ENCODE results near the gene DUSP9. TPM values are rescaled to one million over a fixed set of nuclear protein-coding genes. Genes with fewer than 3 reads are reported as not detected.

DUSP9 gene
- polyA plus RNA-seq, 3 donors, result 0.07 to 1.0 TPM; not detected in 1

DNA sequence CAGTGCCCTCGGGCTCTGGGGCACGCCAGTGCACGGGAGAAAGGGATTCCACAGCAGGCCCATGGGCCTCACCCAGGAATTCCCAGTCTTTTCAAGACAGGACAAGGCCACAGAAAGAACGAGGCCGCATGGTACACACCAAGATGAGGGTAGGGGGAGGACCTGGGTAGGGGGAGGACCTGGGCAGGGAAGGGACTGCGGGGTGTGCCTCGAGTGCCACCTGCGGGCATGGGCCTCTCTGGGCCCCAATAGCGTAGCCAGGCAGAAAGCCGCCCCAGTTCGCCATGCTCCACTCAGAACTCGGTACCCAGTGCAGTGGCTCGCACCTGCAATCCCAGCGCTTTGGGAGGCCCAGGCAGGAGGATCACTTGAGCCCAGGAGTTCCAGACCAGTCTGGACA, 14.0 kb upstream of the DUSP9 start:
- whole genome bisulfite sequencing, 3 donors, result 90 to 97% (median 94%) methylated on average over 8 to 14 of the region's 14 CpGs
- H3K27ac ChIP-seq (ENCODE audit: low read depth, low read length), result no peak overlapping the region

DNA sequence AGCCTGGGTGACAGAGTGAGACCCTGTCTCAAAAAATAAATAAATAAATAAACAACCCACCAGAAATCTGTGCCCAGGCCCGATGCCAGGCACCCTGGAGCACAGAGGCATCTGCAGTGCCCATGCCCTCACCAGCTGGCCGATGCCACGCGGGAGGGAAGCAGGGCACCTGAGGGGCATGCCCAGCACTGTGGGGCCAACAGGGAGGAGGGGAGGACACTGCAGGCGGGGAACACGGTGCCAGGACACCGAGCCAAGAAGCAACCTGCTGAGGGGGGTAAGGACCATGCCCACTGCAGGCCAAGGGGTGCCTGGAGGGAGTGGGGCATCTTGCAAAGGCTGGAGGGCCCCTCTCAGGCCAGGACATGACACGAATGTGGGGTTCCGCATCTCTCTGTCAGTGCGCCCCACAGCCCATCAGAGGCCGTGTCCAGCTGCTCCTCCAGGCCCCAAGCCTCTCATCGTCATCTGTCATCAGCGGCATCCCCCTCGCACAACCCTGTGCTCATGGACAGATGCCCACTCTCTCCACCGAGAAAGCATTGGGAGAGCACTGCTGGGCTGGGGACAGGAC, 13.3 kb upstream of the DUSP9 start:
- 81 to 89% (median 85%) methylated on average over 9 to 14 of the region's 15 CpGs for WGBS, 3 donors
- no peak overlapping the region for H3K27ac ChIP-seq (ENCODE audit: low read depth, low read length)

DNA sequence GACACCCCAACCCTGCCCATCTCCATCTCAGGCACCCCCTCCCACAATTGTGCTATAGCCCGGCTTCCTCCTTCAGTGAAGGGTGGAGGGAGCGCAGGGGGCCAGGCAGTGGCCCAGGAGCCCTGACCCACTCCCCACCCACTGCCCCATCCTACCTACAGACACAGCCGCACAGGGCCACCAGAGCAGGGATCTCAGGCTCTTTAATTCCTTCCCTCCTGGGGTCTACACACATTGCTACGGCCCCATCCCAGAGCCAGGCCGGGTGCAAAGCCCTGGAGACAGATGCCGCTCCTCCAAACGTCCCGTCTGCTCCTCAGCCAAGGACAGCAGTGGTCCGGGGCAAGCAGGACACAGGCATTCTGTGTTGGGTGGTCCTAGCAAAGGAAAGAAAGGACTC, 12.8 kb upstream of the DUSP9 start:
- WGBS, 3 donors, result 70 to 79% (median 74%) methylated on average over 4 to 9 of the region's 9 CpGs

DNA sequence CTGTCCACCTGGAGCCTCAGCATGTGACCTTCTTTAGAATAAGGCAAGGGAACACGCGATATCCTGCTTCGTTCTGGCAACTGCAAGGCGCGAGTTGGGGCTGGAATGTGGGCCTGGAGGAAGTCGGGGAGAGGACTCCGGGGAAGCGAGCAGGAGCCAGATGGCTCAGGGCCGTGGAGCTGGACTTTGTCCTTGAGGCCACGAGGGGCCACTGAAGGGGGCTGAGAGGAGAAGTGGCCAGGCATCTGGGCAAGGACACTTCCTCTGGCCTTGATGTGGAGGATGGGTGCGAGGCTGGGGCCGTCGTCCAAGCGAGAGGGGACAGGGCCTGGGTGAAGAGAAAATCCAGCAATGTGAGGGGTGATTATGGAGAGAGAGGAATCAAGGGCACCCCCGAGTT, 12.2 kb upstream of the DUSP9 start:
- 17 to 62% (median 56%) methylated on average over 12 to 15 of the region's 15 CpGs for WGBS, 3 donors
- no peak overlapping the region for H3K27ac ChIP-seq (ENCODE audit: low read depth, low read length)

More for the DNA sequence above, 12.8 kb upstream of the DUSP9 start:
- H3K27ac ChIP-seq (ENCODE audit: low read depth, low read length), result no peak overlapping the region

DNA sequence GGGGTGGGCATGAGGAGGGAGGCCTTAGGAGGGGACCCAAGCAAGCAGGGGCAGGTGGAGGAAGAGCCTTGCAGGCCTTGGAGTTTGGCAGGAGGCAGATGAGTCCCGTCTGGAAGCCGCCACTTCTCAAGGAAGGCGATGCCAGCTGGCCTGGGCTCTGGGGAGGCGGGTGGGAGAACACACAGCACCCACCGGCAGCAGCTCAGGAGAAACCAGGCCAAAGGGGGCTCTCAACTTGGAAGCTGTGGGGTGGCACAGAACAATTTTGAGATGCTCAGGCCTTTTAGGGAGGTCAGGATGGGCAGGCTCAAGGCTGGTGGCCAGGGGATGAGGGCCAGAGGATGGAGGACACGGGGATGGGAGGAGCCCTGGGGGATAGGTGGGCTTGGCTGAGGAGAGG, 11.6 kb upstream of the DUSP9 start:
- no peak overlapping the region for H3K27ac ChIP-seq (ENCODE audit: low read depth, low read length)
- 81 to 94% (median 82%) methylated on average over 3 to 6 of the region's 6 CpGs for WGBS, 3 donors

DNA sequence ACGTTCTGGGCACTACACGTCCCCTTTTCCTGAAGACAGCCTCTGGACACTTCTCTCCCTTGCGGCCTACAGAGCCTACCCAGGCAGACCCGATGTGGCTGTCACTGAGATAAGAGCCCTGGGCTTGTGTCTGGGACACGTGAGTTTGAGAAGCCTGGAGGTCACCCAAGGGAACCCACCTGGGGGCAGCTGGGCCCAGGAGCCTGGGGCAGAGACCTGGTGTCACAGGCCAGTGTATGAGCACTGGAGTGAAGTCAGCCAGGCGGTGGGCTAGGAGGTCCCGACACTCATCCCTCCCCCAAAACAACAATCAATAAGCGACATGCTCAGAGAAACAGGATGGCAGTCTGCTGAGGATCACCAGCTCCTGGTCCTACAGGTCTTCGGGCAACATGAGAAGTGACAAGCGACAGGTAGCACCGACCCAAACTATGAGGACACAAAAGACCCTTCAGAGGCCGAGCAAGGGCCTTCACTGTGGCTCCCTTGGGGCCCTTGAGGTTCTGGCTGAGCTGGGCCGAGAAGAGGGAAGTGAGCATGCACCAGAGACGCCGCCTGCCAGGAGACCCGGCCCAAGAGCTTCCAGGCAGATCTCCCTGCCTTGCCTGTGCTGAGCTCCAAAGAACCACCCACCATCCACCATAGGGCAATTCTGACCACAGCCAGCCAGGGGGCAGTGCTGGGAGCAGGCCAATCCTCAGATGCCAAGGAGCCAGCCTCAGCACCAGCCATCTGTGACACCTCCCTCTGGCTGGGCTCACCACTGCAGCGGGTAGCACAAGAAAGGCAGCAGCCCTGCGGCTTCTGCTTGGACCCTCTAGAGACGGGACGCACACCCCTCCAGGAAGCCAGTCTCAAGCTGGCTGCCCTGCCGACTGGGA, 11.0 kb upstream of the DUSP9 start:
- 78 to 81% (median 78%) methylated on average over 18 to 21 of the region's 21 CpGs for WGBS, 3 donors
- no peak overlapping the region for H3K27ac ChIP-seq (ENCODE audit: low read depth, low read length)

DNA sequence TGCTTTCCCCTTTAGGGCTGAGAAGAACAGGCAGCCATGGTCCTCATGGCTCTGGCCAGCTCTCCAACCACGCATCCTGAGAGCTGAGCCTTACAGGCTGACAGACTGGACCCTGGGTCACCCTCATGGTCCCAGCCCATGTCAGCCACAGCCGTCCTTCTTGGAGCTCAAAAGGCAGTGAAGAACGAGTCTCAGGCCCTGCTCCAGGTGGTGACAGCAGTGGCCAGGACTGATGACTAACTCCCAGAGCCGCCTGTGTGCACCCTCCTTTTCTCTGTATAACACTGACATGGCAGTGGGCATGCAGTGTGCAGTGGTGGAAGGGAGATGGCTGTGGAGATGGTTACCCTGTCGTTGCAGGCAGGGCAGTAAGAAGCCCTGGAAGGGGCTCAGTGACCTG, 10.3 kb upstream of the DUSP9 start:
- 63 to 74% (median 73%) methylated on average over 5 of the region's 5 CpGs for WGBS, 3 donors
- H3K27ac ChIP-seq (ENCODE audit: low read depth, low read length), result no peak overlapping the region

DNA sequence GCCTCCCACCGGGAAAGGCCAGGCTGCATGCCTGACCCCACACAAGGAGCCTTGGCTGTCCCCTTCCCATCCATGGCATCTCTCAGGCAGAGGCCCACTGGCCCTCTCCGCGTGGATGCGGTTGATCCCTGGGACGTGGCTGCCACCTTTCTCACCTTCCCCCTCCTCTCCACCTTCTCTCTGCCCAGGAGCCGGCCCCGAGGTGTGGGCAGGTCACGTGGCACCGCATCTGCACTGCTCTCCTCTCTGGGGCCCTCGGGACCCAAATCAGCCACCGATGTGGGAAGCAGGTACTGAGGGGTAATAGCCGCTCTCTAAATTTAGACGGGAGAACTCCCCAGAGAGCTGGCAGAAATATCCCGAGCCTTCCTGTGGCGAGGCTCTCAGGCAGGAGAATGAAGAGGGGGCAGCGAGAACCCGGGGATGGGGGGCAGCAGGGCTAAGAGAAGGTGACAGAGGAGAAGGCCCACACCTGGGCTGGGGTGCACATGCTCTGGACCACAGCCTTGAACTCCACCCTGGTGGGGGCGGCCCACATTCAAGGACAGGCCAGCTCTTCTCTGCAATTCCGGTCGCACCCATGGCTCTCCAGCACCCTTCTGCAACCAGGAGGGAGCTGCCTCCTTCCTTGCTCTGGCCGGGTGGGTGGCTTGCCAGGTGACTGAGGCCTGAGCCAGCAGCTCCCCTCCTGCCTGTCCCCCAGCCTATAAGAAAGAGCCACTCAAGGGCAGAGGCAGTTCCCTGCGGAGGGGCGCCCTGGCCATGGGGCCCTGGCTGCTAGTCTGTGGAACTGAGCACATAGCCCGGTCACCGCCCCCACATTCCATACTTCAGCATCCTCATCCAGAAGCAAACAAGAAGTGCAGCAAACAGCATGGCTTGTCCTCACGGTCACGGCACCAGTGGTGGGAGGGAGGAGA, 9.6 kb upstream of the DUSP9 start:
- WGBS, 3 donors, result 84 to 88% (median 88%) methylated on average over 13 to 26 of the region's 27 CpGs

DNA sequence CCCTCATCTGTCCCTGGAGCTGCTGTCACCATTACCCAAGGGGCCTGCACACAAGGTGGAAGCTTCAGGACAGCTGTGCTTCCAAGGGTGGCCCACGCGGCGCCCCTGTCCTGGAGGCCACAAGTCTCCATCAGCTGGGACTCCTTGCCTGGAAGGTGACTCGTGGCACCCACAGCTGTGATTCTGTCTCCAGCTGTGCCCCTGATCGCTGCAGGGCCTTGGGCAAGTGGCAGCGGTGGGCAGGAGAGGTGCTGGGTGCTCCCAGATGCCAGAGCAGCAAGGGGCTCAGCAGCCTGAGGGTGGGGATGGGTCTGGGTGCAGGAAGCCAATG, 9.0 kb upstream of the DUSP9 start:
- WGBS, 3 donors, result 89 to 98% (median 92%) methylated on average over 4 to 6 of the region's 6 CpGs
- H3K27ac ChIP-seq (ENCODE audit: low read depth, low read length), result no peak overlapping the region

More for the DNA sequence above, 9.6 kb upstream of the DUSP9 start:
- no peak overlapping the region for H3K27ac ChIP-seq (ENCODE audit: low read depth, low read length)

DNA sequence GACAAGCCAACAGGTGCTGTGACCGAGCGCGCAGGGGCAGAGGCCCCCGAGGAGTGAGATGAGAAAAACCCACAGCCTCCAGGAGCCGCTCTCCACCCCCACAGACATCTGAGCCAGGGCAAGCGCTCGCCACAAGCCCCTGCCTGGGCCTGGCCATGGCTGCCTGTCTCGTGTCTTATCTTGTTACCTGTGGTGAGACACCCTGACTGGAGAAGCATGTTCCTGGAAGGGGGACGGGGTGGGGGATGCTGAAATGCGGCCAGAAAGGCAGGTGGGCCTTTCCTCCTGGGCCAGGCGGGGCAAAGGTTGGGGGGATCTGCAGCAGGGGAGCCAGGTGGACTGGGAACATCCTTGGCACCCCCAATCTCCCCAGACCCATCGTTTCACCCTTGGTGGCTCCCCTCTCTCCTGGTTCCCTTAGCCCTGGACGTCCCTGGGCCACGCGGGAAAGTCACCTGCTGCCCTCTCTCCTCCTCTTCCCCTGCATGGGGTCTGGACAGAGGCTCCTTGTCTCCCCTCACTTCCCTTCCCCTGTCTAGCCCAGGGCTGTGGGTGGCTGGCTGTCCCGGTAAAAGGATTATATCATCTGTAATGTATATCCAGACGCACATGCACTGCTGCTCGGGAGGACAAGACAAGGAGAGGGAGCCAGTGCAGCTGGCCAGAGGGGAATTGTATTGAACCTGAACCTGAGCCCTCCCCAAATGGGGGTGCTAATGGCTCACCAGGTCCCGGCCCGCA, 8.4 kb upstream of the DUSP9 start:
- no peak overlapping the region for H3K27ac ChIP-seq (ENCODE audit: low read depth, low read length)
- WGBS, 3 donors, result 69 to 88% (median 77%) methylated on average over 16 to 20 of the region's 20 CpGs

DNA sequence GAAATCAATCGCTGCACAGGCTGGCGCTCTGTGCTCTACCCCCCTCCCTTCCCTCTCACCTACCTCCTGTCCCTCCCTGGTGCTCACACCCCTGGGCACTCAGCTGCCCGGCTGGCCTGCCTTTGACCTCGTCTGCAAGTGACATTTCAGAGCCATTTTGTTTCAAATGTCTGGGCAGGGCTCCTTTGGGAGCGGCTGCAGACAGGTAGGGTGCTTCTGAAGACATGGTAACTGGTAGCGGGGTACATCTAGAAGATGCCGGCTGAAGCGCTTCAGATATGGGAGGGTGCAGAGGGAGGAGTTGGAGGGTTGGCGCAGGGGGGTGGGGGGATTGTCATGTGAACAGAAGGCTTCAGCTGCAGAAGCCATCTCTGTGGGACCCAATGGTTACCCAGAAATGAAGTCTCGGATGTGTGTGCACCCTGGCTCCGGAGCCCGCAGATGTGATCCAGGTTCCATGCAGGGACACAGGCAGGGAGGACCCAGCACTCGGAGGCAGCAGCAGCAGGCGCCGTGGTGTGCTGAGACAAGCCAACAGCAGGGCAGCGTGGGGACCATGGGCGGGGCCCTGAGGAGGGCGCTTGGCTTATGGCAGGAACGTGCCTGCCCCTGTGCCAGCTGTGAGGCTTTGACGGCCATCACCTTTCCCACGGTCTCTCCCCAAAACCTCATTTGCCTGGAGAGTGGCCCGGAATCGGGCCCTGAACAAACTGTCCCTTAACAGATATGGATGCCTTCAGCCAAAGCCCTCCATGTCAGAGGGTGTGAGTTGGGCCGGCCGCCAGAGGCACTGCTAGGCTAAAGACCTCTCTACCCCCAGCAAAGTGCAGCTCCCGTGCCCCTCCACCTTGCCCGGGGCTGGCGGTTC, 7.6 kb upstream of the DUSP9 start:
- WGBS, 3 donors, result 71 to 88% (median 79%) methylated on average over 26 to 28 of the region's 28 CpGs
- no peak overlapping the region for H3K27ac ChIP-seq (ENCODE audit: low read depth, low read length)

DNA sequence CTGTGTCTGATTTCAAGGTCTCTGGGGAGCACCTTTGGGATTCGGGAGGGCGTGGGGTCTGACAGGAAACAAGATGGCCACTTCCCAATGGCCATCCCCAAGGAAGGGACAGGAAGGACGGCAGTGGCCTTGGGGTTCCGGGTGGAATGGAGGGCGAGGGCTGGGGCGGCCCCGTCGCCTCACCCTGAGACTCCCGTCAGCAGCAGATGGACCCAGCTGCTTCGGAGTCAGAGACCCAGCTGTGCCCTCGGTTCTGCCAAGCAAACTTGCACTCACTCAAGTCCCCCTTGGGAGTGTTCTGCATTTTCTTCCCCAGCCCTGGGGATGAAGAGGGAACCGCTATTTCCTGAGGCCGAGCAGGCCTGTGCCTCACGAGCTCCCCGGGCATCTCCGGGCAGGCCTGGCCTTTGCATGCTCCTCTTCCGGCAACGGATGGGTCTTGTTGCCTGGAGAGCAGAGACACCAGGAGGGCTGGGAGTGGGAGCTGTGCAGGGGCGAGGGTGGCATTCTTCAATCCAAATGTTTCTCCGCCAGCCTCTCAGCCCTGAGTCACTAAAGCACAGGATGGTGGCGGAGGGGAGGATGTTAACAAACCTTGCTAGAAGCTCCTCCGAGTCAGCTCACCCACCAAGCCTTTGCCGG, 6.8 kb upstream of the DUSP9 start:
- H3K27ac ChIP-seq (ENCODE audit: low read depth, low read length), result no peak overlapping the region
- WGBS, 3 donors, result 81 to 84% (median 82%) methylated on average over 12 to 23 of the region's 23 CpGs

DNA sequence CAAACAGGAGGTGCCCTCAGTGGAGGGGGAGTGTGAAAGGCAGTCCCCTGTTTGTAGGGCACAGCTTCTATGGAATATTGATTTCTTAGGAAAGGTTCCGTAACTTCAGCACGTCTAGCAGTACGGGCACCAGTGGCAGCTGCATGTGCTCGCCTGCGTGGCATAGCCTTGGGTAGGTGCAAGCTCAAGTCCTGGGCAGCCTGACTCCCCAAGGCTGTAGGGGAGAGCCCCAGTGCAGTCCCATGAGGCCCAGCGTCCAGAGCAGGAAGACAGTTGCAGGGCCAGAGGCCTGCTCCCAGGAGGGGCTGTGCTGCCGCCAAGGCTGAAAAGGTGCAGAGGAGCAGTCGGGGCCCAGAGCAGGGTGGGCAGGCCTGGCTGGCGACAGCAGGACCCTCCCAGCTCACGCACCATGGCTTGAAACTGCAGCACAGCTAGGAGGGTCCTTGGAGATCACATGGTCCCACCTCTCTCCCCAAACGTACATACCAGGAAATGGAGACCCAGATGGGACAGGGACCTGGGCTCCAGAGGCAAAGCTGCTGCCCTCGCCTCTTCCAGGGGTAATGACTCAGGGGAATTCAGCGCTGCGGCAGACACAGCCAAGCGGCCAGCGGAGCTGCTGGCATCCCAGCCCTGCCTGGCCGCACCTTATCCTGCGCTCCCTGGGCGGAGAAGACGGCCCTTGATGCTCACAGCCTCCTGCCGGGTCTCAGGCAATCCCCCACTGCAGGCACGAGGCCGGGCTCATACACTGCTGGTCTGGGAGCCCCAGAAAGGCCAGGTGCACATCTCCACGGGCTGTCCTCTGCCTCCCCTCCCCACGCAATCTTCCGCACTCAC, 6.0 kb upstream of the DUSP9 start:
- no peak overlapping the region for H3K27ac ChIP-seq (ENCODE audit: low read depth, low read length)
- 55 to 64% (median 59%) methylated on average over 20 to 26 of the region's 26 CpGs for WGBS, 3 donors

DNA sequence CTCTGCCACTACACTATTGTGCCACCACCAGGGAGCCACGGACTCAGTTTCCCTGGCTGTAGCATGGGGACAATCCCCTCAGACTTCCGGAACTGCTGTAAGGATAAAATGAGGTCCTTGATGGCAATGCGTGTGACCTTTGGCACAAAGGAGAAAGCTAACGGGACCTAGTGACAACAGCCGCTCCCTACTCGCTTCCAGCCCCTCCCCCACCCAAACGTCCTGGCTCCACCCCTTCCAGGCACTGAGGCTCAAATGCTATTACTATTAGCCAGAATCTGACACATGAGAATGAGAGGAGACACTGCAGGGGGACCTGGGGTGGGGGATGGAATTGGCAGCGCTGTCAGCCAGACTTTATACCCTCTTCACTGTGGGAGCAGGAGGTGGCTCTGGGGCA, 5.4 kb upstream of the DUSP9 start:
- no peak overlapping the region for H3K27ac ChIP-seq (ENCODE audit: low read depth, low read length)
- 6 to 27% (median 12%) methylated on average over 7 to 8 of the region's 8 CpGs for WGBS, 3 donors

DNA sequence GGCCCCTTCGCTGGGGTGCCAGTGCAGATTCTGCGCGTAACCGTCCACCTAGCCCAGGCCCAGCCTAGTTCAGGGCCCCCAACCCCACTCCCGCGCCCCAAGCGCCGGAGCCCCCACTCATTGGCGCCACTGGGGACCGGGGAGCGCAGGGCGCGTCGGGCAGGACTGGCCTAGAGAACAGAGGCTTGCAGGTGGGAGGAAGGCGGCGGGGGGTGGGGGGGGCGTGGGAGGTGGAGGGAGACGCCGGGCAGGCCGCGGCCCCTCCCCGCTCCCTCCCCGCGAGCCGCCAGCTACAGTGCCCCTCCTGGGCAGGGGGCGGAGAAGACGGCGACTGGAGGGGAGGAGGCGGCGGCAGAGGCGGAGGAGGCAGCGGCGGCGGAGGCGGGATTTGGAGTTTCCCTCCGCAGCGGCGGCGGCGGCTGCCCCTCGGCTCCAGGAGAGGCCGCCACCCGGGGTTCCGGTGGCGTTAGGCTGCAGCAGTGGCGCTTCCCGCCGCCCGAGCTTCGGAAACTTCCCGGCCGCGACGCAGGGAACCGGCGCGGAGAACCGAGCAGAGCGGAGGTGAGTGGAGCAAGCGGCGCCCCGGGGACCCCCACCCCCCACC, 4.8 kb upstream of the DUSP9 start:
- 2 to 28% (median 2%) methylated on average over 13 to 52 of the region's 62 CpGs for WGBS, 3 donors
- H3K27ac ChIP-seq (ENCODE audit: low read depth, low read length), result no peak overlapping the region

Measured in adipose tissue (tissue), 3 donors.